ENCODE measurements around the gene THOC5. TPM values are rescaled to one million over a fixed set of nuclear protein-coding genes. Genes with fewer than 3 reads are reported as not detected.
A peak's percentile ranks its signal among the peaks of the same experiment; 100 is the strongest.

Gene THOC5
- total RNA-seq, 2 donors from 2014 or later: 61.1 to 89.7 TPM

GRCh38 chr22:29581799-29582198 lies 28.2 kb upstream of the THOC5 start:
- DNase-seq: no peak

GRCh38 chr22:29580200-29580810 lies 26.7 kb upstream of the THOC5 start:
- Mint-ChIP-seq H3K9me3 (no peaks in the 10 kb centered on the region), H3K4me3 (peak overlapping the region; percentile 90), H3K27me3 (ENCODE audit: insufficient read depth) (no peaks in the 10 kb centered on the region), H3K27ac (peak overlapping the region; percentile 98), H3K36me3 (ENCODE audit: low read depth) (peaks cover 9% of the 10 kb centered on the region), H3K4me1 (peaks cover 10% of the 10 kb centered on the region)
- Histone ChIP-seq H3K36me3 (ENCODE audit: control insufficient read depth, insufficient read depth, low read length) (peaks cover 4% of the 10 kb centered on the region), H3K27me3 (ENCODE audit: control insufficient read depth, insufficient read depth, low read length, poor library complexity, severe bottlenecking) (no peaks in the 10 kb centered on the region), H3K4me1 (ENCODE audit: control insufficient read depth, insufficient read depth, low read length) (no peaks in the 10 kb centered on the region), H3K9me3 (ENCODE audit: control insufficient read depth, low read length) (no peaks in the 10 kb centered on the region), H3K9ac (ENCODE audit: extremely low read depth, low read length, poor library complexity, severe bottlenecking) (peak overlapping the region; percentile 86), H3K27ac (ENCODE audit: low read depth, low read length) (peak overlapping the region; percentile 86), H3K4me3 (ENCODE audit: low read length) (peak overlapping the region; percentile 93)
- WGBS, 2 experiments (ENCODE audit: insufficient coverage in 1 of 2, insufficient read length in 1 of 2): 16 to 20% methylated on average over 4 to 8 of the region's 8 CpGs
- no peak for TF ChIP-seq CTCF (conservative IDR thresholded peaks at IDR 0.05)
- peak; percentile 74 for DNase-seq

More at GRCh38 chr22:29581799-29582198, 28.2 kb upstream of the THOC5 start:
- Histone ChIP-seq H3K27ac (ENCODE audit: low read depth, low read length) (no peak overlapping the region), H3K9ac (ENCODE audit: extremely low read depth, low read length, poor library complexity, severe bottlenecking) (no peak overlapping the region), H3K9me3 (ENCODE audit: control insufficient read depth, low read length) (no peaks in the 10 kb centered on the region), H3K4me3 (ENCODE audit: low read length) (no peak overlapping the region), H3K27me3 (ENCODE audit: control insufficient read depth, insufficient read depth, low read length, poor library complexity, severe bottlenecking) (no peaks in the 10 kb centered on the region), H3K4me1 (ENCODE audit: control insufficient read depth, insufficient read depth, low read length) (no peaks in the 10 kb centered on the region), H3K36me3 (ENCODE audit: control insufficient read depth, insufficient read depth, low read length) (peaks cover 4% of the 10 kb centered on the region)
- Mint-ChIP-seq H3K27me3 (ENCODE audit: insufficient read depth) (no peaks in the 10 kb centered on the region), H3K27ac (no peak overlapping the region), H3K36me3 (ENCODE audit: low read depth) (peaks cover 7% of the 10 kb centered on the region), H3K9me3 (no peaks in the 10 kb centered on the region), H3K4me1 (peaks cover 10% of the 10 kb centered on the region), H3K4me3 (peak overlapping the region; percentile 90)
- TF ChIP-seq CTCF (conservative IDR thresholded peaks at IDR 0.05): no peak
- 94 to 95% methylated on average over 12 of the region's 12 CpGs for WGBS, 2 experiments (ENCODE audit: insufficient coverage in 1 of 2, insufficient read length in 1 of 2)

GRCh38 chr22:29578462-29579200 lies 25.1 kb upstream of the THOC5 start:
- no peak overlapping the region for H3K4me3 ChIP-seq (ENCODE audit: low read length)
- no peak for TF ChIP-seq CTCF (conservative IDR thresholded peaks at IDR 0.05)
- no peaks in the 10 kb centered on the region for H3K9me3 ChIP-seq (ENCODE audit: control insufficient read depth, low read length)
- no peak overlapping the region for H3K27ac ChIP-seq (ENCODE audit: low read depth, low read length)
- no peak overlapping the region for H3K9ac ChIP-seq (ENCODE audit: extremely low read depth, low read length, poor library complexity, severe bottlenecking)
- Mint-ChIP-seq H3K27me3 (ENCODE audit: insufficient read depth) (no peaks in the 10 kb centered on the region), H3K27ac (no peak overlapping the region), H3K9me3 (no peaks in the 10 kb centered on the region), H3K4me1 (peaks cover 10% of the 10 kb centered on the region), H3K36me3 (ENCODE audit: low read depth) (peaks cover 14% of the 10 kb centered on the region), H3K4me3 (no peak overlapping the region)
- H3K27me3 ChIP-seq (ENCODE audit: control insufficient read depth, insufficient read depth, low read length, poor library complexity, severe bottlenecking): no peaks in the 10 kb centered on the region
- no peak for DNase-seq
- no peaks in the 10 kb centered on the region for H3K4me1 ChIP-seq (ENCODE audit: control insufficient read depth, insufficient read depth, low read length)
- 85 to 87% methylated on average over 9 to 10 of the region's 10 CpGs for WGBS, 2 experiments (ENCODE audit: insufficient coverage in 1 of 2, insufficient read length in 1 of 2)
- H3K36me3 ChIP-seq (ENCODE audit: control insufficient read depth, insufficient read depth, low read length): peaks cover 4% of the 10 kb centered on the region
